IMR-90 (cell line): ENCODE data around the gene SLC52A3. TPM values are rescaled to one million over a fixed set of nuclear protein-coding genes. Genes with fewer than 3 reads are reported as not detected.

Experiments used
- ATAC-seq: fragments of 200-7000 bp; cut with Tn5 transposase; 2 replicates; pipeline ENCODE4 v1.9.1; 2020; ENCODE audit warnings: low read depth, mild to moderate bottlenecking, moderate library complexity
- BruUV-seq: library from RNA; stranded (reverse); fragments of 400-500 nt; replicated peaks from 2 replicates; lab custom pipeline; 2021; lab: Mats Ljungman, UMichigan
- CTCF ChIA-PET: fragments of 300-600 bp; formaldehyde crosslinking; extraction: SDS; loops from one replicate; lab custom pipeline; 2021; ENCODE audit warnings: antibody characterized with exemption; lab: Yijun Ruan, JAX
- POLR2A ChIA-PET: fragments of 300-600 bp; sonication (Branson Sonifier 250); formaldehyde crosslinking; loops from one replicate; lab custom pipeline; 2022; ENCODE audit warnings: antibody characterized with exemption; ENCODE audit not compliant: unreplicated experiment; lab: Charles Lee
- DNase-seq: peaks from one replicate; pipeline ENCODE4 v3.0.0; 2013
- H2AFZ ChIP-seq: replicated peaks from 2 replicates; pipeline ENCODE3; 2013; ENCODE audit warnings: low read length, mild to moderate bottlenecking; ENCODE audit not compliant: poor library complexity
- H2AK5ac ChIP-seq: 2 replicates; pipeline ENCODE4 v1.6.1; 2013; ENCODE audit warnings: low read depth, low read length, inconsistent platforms
- H2AK9ac ChIP-seq: replicated peaks from 2 replicates; pipeline ENCODE3; 2013; ENCODE audit warnings: mild to moderate bottlenecking, low read depth, low read length, moderate library complexity; ENCODE audit not compliant: poor library complexity
- H2BK120ac ChIP-seq: 2 replicates; pipeline ENCODE4 v1.6.1; 2013; ENCODE audit warnings: low read depth, low read length, inconsistent platforms
- H2BK15ac ChIP-seq: 3 replicates; pipeline ENCODE4 v1.6.1; 2013; ENCODE audit warnings: low read depth, low read length, inconsistent platforms
- H2BK20ac ChIP-seq: 2 replicates; pipeline ENCODE4 v1.6.1; 2013; ENCODE audit warnings: low read depth, mild to moderate bottlenecking, inconsistent platforms, low read length, moderate library complexity
- H2BK5ac ChIP-seq: 2 replicates; pipeline ENCODE4 v1.6.1; 2013; ENCODE audit warnings: mild to moderate bottlenecking, low read depth, low read length, inconsistent platforms; ENCODE audit not compliant: poor library complexity, severe bottlenecking
- H3K14ac ChIP-seq: replicated peaks from 2 replicates; pipeline ENCODE4 v1.6.1; 2013; ENCODE audit warnings: low read depth, low read length, inconsistent platforms
- H3K18ac ChIP-seq: 2 replicates; pipeline ENCODE4 v1.6.1; 2013; ENCODE audit warnings: low read depth, low read length, control low read depth
- H3K23ac ChIP-seq: 2 replicates; pipeline ENCODE4 v1.6.1; 2013; ENCODE audit warnings: low read depth, low read length, inconsistent platforms
- H3K27ac ChIP-seq: 2 replicates; pipeline ENCODE4 v1.5.1; 2013; ENCODE audit warnings: mild to moderate bottlenecking, control low read depth, low read length; ENCODE audit not compliant: insufficient read depth
- H3K27me3 ChIP-seq: 2 replicates; pipeline ENCODE4 v1.6.1; 2013; ENCODE audit warnings: low read length; ENCODE audit not compliant: control insufficient read depth, insufficient read depth
- H3K36me3 ChIP-seq: 2 replicates; pipeline ENCODE4 v1.6.1; 2013; ENCODE audit warnings: low read length, mixed read lengths; ENCODE audit not compliant: control insufficient read depth, insufficient read depth
- H3K4ac ChIP-seq: 2 replicates; pipeline ENCODE4 v1.6.1; 2013; ENCODE audit warnings: low read depth, low read length, inconsistent platforms
- H3K4me1 ChIP-seq: 2 replicates; pipeline ENCODE4 v1.6.1; 2013; ENCODE audit warnings: low read length, mixed read lengths; ENCODE audit not compliant: control insufficient read depth, insufficient read depth
- H3K4me2 ChIP-seq: 2 replicates; pipeline ENCODE4 v1.6.1; 2013; ENCODE audit warnings: low read depth, mild to moderate bottlenecking, control low read depth, low read length, moderate library complexity
- H3K4me3 ChIP-seq: 2 replicates; pipeline ENCODE4 v1.5.1; 2013; ENCODE audit warnings: low read depth, mild to moderate bottlenecking, control low read depth, low read length, moderate library complexity; ENCODE audit not compliant: insufficient read depth
- H3K56ac ChIP-seq: 2 replicates; pipeline ENCODE4 v1.6.1; 2013; ENCODE audit warnings: low read length, inconsistent platforms; ENCODE audit not compliant: insufficient read depth; ENCODE audit errors: extremely low read depth
- H3K79me1 ChIP-seq, 2 experiments: 2 replicates each; pipeline ENCODE4 v1.6.1; 2013; ENCODE audit warnings: low read length in 2 of 2, inconsistent platforms in 1 of 2, low read depth in 1 of 2
- H3K9ac ChIP-seq: 2 replicates; pipeline ENCODE4 v1.6.1; 2013; ENCODE audit warnings: low read depth, low read length, control low read depth
- H3K9me1 ChIP-seq: 2 replicates; pipeline ENCODE4 v1.6.1; 2013; ENCODE audit warnings: low read length, inconsistent platforms; ENCODE audit not compliant: insufficient read depth
- H3K9me3 ChIP-seq: 2 replicates; pipeline ENCODE4 v1.6.1; 2013; ENCODE audit warnings: low read length; ENCODE audit not compliant: control insufficient read depth, insufficient read depth
- H4K20me1 ChIP-seq: 2 replicates; pipeline ENCODE4 v1.6.1; 2013; ENCODE audit warnings: low read length, inconsistent platforms; ENCODE audit not compliant: insufficient read depth
- H4K5ac ChIP-seq: 2 replicates; pipeline ENCODE4 v1.6.1; 2013; ENCODE audit warnings: mild to moderate bottlenecking, low read depth, low read length, control low read depth
- H4K8ac ChIP-seq, 2 experiments: 2 replicates each; pipeline ENCODE4 v1.6.1; 2013; ENCODE audit warnings: low read depth in 2 of 2, low read length in 2 of 2, control low read depth in 1 of 2, inconsistent platforms in 1 of 2
- H4K91ac ChIP-seq: 2 replicates; pipeline ENCODE4 v1.6.1; 2013; ENCODE audit warnings: low read depth, low read length, inconsistent platforms; ENCODE audit not compliant: insufficient read depth
- BHLHE40 ChIP-seq: fragments of 150-350 bp; IDR thresholded peaks from 2 replicates; pipeline ENCODE4 v1.6.1; 2016; ENCODE audit warnings: mild to moderate bottlenecking, low read depth, low read length
- CHD1 ChIP-seq: IDR thresholded peaks from 2 replicates; pipeline ENCODE4 v1.6.1; 2012; ENCODE audit warnings: low read depth, low read length, improper control_type of control experiment
- MAZ ChIP-seq: IDR thresholded peaks from 2 replicates; pipeline ENCODE4 v1.6.1; 2012; ENCODE audit warnings: low read depth, mild to moderate bottlenecking, low read length, improper control_type of control experiment, moderate library complexity, borderline replicate concordance
- MXI1 ChIP-seq: IDR thresholded peaks from 2 replicates; pipeline ENCODE4 v1.6.1; 2012; ENCODE audit warnings: low read depth, mild to moderate bottlenecking, low read length, moderate library complexity, borderline replicate concordance
- RCOR1 ChIP-seq: IDR thresholded peaks from 2 replicates; pipeline ENCODE4 v1.6.1; 2012; ENCODE audit warnings: mild to moderate bottlenecking, low read length, improper control_type of control experiment; ENCODE audit not compliant: insufficient replicate concordance
- WGBS, 2 experiments: methylation state at CpG; one replicate each; pipeline versions ENCODE4 v1.1.5 to v1.1.7; 2013; ENCODE audit warnings: missing lambda C conversion rate in 2 of 2; ENCODE audit not compliant: insufficient read length in 1 of 2; ENCODE audit errors: extremely low coverage in 2 of 2; 5-methylcytosine and 5-hydroxymethylcytosine counted together
- dilution Hi-C: fragments of 300-500 bp; cut with HindIII; formaldehyde crosslinking; loops from one replicate; pipeline ENCODE4 v1.14.3; 2018; ENCODE audit warnings: low sequenced_read_pairs; ENCODE audit not compliant: unreplicated experiment
- in situ Hi-C: fragments of 300-500 bp; cut with MboI; formaldehyde crosslinking; loops from 3 replicates; pipeline ENCODE4 v1.14.3; 2019; ENCODE audit warnings: low sequenced_read_pairs, inconsistent platforms, mixed read lengths
- intact Hi-C: fragments of 100-400 bp; cut with micrococcal nuclease; formaldehyde crosslinking; loops from 2 replicates; pipeline ENCODE4 v1.10.0; 2022
- polyA plus RNA-seq, 3 experiments: library from polyadenylated mRNA; depleted of rRNA; stranded (reverse); fragments of >200 nt; gene quantifications; 2 replicates each; pipeline ENCODE4 v1.2.3, GENCODE V29; 2012; ENCODE audit warnings: low replicate concordance in 1 of 3
- total RNA-seq: library from RNA; depleted of rRNA; stranded (reverse); fragments of >200 nt; gene quantifications from 2 replicates; pipeline ENCODE4 v1.2.3, GENCODE V29; 2012
- TF ChIP-seq, protein P1 (sequence below): conservative IDR thresholded peaks from 2 replicates; pipeline ENCODE4 v1.5.1; 2012; ENCODE audit warnings: mild to moderate bottlenecking, low read depth, low read length, improper control_type of control experiment
- TF ChIP-seq, protein P2 (sequence below): fragments of 150-350 bp; IDR thresholded peaks from 2 replicates; pipeline ENCODE4 v1.6.1; 2017; ENCODE audit warnings: mild to moderate bottlenecking, antibody characterized with exemption, low read length, low read depth
- TF ChIP-seq, protein P3 (sequence below): fragments of 150-350 bp; IDR thresholded peaks from 2 replicates; pipeline ENCODE4 v1.6.1; 2016; ENCODE audit warnings: low read depth, mild to moderate bottlenecking, low read length, moderate library complexity, borderline replicate concordance

SLC52A3 gene
- total and polyA plus RNA-seq, 2 of the 4 experiments (the other 2 are of a cell fraction) = not detected

DNA sequence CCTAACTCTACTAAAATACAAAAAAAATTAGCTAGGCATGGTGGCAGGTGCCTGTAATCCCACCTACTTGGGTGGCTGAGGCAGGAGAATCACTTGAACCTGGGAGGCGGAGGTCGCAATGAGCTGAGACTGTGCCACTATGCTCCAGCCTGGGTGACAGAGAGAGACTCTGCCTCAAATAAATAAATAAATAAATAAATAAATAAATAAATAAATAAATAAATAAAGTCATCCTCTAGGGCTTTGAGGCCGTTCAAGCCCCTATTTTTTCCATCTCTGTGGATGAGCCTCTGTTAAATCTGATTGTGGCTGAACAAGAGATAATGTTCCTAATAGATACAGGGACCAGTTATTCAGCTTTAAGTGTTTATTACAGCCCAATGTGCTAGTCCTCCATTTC is 33.4 kb upstream of the SLC52A3 start:
- H3K14ac ChIP-seq = no peak overlapping the region
- no peak overlapping the region for H2BK120ac ChIP-seq
- no peak overlapping the region for H2BK20ac ChIP-seq
- no peaks in the 10 kb centered on the region for H3K79me1 ChIP-seq
- BruUV-seq = no TSS peak
- H3K23ac ChIP-seq = no peak overlapping the region
- H3K4me3 ChIP-seq = no peak overlapping the region
- H3K56ac ChIP-seq = no peak overlapping the region
- dilution Hi-C loops = no loop called here
- H3K27me3 ChIP-seq = no peaks in the 10 kb centered on the region
- POLR2A ChIA-PET = no interaction called here
- no peak overlapping the region for H3K9ac ChIP-seq
- WGBS, 2 experiments = no CpG with 5 or more reads among the region's 3 CpGs
- no peak overlapping the region for H2AFZ ChIP-seq
- no peak overlapping the region for H2BK15ac ChIP-seq
- H4K8ac ChIP-seq = no peak overlapping the region
- no peak overlapping the region for H3K18ac ChIP-seq
- H3K4me2 ChIP-seq = no peak overlapping the region
- intact Hi-C loops = no loop called here
- CTCF ChIA-PET = no interaction called here
- TF ChIP-seq, protein P1, sequence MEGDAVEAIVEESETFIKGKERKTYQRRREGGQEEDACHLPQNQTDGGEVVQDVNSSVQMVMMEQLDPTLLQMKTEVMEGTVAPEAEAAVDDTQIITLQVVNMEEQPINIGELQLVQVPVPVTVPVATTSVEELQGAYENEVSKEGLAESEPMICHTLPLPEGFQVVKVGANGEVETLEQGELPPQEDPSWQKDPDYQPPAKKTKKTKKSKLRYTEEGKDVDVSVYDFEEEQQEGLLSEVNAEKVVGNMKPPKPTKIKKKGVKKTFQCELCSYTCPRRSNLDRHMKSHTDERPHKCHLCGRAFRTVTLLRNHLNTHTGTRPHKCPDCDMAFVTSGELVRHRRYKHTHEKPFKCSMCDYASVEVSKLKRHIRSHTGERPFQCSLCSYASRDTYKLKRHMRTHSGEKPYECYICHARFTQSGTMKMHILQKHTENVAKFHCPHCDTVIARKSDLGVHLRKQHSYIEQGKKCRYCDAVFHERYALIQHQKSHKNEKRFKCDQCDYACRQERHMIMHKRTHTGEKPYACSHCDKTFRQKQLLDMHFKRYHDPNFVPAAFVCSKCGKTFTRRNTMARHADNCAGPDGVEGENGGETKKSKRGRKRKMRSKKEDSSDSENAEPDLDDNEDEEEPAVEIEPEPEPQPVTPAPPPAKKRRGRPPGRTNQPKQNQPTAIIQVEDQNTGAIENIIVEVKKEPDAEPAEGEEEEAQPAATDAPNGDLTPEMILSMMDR = no peak
- no peak for TF ChIP-seq MAZ
- TF ChIP-seq MXI1 = no peak
- TF ChIP-seq, protein P2, sequence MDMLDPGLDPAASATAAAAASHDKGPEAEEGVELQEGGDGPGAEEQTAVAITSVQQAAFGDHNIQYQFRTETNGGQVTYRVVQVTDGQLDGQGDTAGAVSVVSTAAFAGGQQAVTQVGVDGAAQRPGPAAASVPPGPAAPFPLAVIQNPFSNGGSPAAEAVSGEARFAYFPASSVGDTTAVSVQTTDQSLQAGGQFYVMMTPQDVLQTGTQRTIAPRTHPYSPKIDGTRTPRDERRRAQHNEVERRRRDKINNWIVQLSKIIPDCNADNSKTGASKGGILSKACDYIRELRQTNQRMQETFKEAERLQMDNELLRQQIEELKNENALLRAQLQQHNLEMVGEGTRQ = no peak
- TF ChIP-seq RCOR1 = no peak
- TF ChIP-seq, protein P3, sequence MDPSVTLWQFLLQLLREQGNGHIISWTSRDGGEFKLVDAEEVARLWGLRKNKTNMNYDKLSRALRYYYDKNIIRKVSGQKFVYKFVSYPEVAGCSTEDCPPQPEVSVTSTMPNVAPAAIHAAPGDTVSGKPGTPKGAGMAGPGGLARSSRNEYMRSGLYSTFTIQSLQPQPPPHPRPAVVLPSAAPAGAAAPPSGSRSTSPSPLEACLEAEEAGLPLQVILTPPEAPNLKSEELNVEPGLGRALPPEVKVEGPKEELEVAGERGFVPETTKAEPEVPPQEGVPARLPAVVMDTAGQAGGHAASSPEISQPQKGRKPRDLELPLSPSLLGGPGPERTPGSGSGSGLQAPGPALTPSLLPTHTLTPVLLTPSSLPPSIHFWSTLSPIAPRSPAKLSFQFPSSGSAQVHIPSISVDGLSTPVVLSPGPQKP = no peak
- TF ChIP-seq BHLHE40 = no peak
- TF ChIP-seq CHD1 = no peak
- H3K4ac ChIP-seq = no peak overlapping the region
- ATAC-seq (no peak), DNase-seq (no peak)
- no peak overlapping the region for H3K27ac ChIP-seq
- no peak overlapping the region for H2BK5ac ChIP-seq
- in situ Hi-C loops = no loop called here
- H3K9me3 ChIP-seq = no peaks in the 10 kb centered on the region
- no peaks in the 10 kb centered on the region for H3K4me1 ChIP-seq
- H2AK5ac ChIP-seq = no peak overlapping the region
- no peak overlapping the region for H4K5ac ChIP-seq
- H3K36me3 ChIP-seq = no peaks in the 10 kb centered on the region
- no peak overlapping the region for H2AK9ac ChIP-seq
- H4K91ac ChIP-seq = no peak overlapping the region
- no peaks in the 10 kb centered on the region for H3K9me1 ChIP-seq
- no peaks in the 10 kb centered on the region for H4K20me1 ChIP-seq
